Kasumi-1 (cell line): ENCODE measurements around the gene GHRL.

ENCODE experiments used
- DNase-seq, 2 experiments: peaks; one replicate each; lab custom pipeline; 2025; lab: John Stamatoyannopoulos, UW

GHRL gene

GRCh38 chr3:10327592-10327991 is 34.8 kb upstream of the GHRL start:
- DNase-seq, result no peak

- DNase-seq, result peak; percentile 64 to 81
Observed at GRCh38 chr3:10322352-10322710, 29.6 kb upstream of the GHRL start.

- DNase-seq, result no peak
Observed at GRCh38 chr3:10321630-10322351, 29.0 kb upstream of the GHRL start.

GRCh38 chr3:10320320-10320677 is 27.6 kb upstream of the GHRL start:
- no peak for DNase-seq

- no peak for DNase-seq
Observed at GRCh38 chr3:10319804-10320203, 27.1 kb upstream of the GHRL start.

- DNase-seq, result no peak
Observed at GRCh38 chr3:10319251-10319650, 26.5 kb upstream of the GHRL start.

GRCh38 chr3:10317961-10318350 is 25.2 kb upstream of the GHRL start:
- DNase-seq, result no peak

GRCh38 chr3:10317311-10317960 is 24.7 kb upstream of the GHRL start:
- DNase-seq, result no peak

- no peak for DNase-seq
Observed at GRCh38 chr3:10315771-10316344, 23.1 kb upstream of the GHRL start.

GRCh38 chr3:10315101-10315500 is 22.4 kb upstream of the GHRL start:
- DNase-seq, result no peak

- DNase-seq, result no peak
Observed at GRCh38 chr3:10312861-10313260, 20.1 kb upstream of the GHRL start.

GRCh38 chr3:10312391-10312790 is 19.6 kb upstream of the GHRL start:
- no peak for DNase-seq

- DNase-seq, result no peak
Observed at GRCh38 chr3:10311710-10312109, 19.0 kb upstream of the GHRL start.

- DNase-seq, result no peak
Observed at GRCh38 chr3:10310578-10310977, 17.8 kb upstream of the GHRL start.

- peak; percentile 20 to 45 for DNase-seq
Observed at GRCh38 chr3:10309736-10310135, 17.0 kb upstream of the GHRL start.

- no peak for DNase-seq
Observed at GRCh38 chr3:10308678-10309077, 15.9 kb upstream of the GHRL start.

GRCh38 chr3:10306156-10306555 is 13.4 kb upstream of the GHRL start:
- DNase-seq, result no peak

- no peak for DNase-seq
Observed at GRCh38 chr3:10305331-10305902, 12.7 kb upstream of the GHRL start.

- no peak for DNase-seq
Observed at GRCh38 chr3:10304905-10305304, 12.2 kb upstream of the GHRL start.

- no peak for DNase-seq
Observed at GRCh38 chr3:10303785-10304184, 11.0 kb upstream of the GHRL start.

GRCh38 chr3:10303105-10303504 is 10.4 kb upstream of the GHRL start:
- DNase-seq, result no peak

GRCh38 chr3:10300087-10300486 is 7.3 kb upstream of the GHRL start:
- no peak for DNase-seq

- DNase-seq, result peak; percentile 11 to 31
Observed at GRCh38 chr3:10299679-10300078, 6.9 kb upstream of the GHRL start.
